Measurements from ENCODE around the gene EEFSEC.

EEFSEC gene

GRCh38 chr3:128271536-128272332, 118.5 kb downstream of the EEFSEC start:
- no peak for DNase-seq

GRCh38 chr3:128273109-128273840, 120.0 kb downstream of the EEFSEC start:
- DNase-seq, result no peak

GRCh38 chr3:128273841-128274573, 120.7 kb downstream of the EEFSEC start:
- no peak for DNase-seq

- DNase-seq, result no peak
Observed at GRCh38 chr3:128274837-128275236, 121.6 kb downstream of the EEFSEC start.

- no peak for DNase-seq
Observed at GRCh38 chr3:128275316-128276145, 122.2 kb downstream of the EEFSEC start.

- no peak for DNase-seq
Observed at GRCh38 chr3:128276146-128276435, 122.8 kb downstream of the EEFSEC start.

GRCh38 chr3:128276577-128277183, 123.4 kb downstream of the EEFSEC start:
- DNase-seq, result no peak

GRCh38 chr3:128277378-128278069, 124.2 kb downstream of the EEFSEC start:
- DNase-seq, result no peak

GRCh38 chr3:128278130-128278529, 124.8 kb downstream of the EEFSEC start:
- no peak for DNase-seq

- DNase-seq, result peak in 31 of 51 donors; percentile 7 to 61 (median 30)
Observed at GRCh38 chr3:128278761-128279600, 125.7 kb downstream of the EEFSEC start.

GRCh38 chr3:128279601-128279880, 126.3 kb downstream of the EEFSEC start:
- DNase-seq, result no peak

GRCh38 chr3:128280481-128281052, 127.3 kb downstream of the EEFSEC start:
- no peak for DNase-seq

GRCh38 chr3:128281056-128281455, 127.8 kb downstream of the EEFSEC start:
- DNase-seq, result no peak

GRCh38 chr3:128281461-128282367, 128.4 kb downstream of the EEFSEC start:
- DNase-seq, result no peak

- DNase-seq, result peak in 23 of 51 donors; percentile 10 to 49 (median 28)
Observed at GRCh38 chr3:128282380-128283196, 129.3 kb downstream of the EEFSEC start.

GRCh38 chr3:128283421-128283820, 130.1 kb downstream of the EEFSEC start:
- DNase-seq, result no peak

Measured in hypothalamus (tissue), 51 donors.